Peyer's patch (tissue), 4 donors: ENCODE measurements around the gene USP30. TPM values are rescaled to one million over a fixed set of nuclear protein-coding genes. Genes with fewer than 3 reads are reported as not detected.

Experiments used
- DNase-seq, 3 donors: peaks; one replicate each; pipeline ENCODE4 v3.0.0-alpha.2; 2017 to 2019
- H3K27ac ChIP-seq, 4 donors: fragments of 200-600 bp; sonication (generic); one replicate each; pipeline ENCODE4 v1.5.1; 2016 to 2019
- H3K27me3 ChIP-seq, 2 donors: fragments of 200-600 bp; sonication (generic); one replicate each; pipeline ENCODE4 v1.5.1; 2019
- H3K36me3 ChIP-seq, 3 donors: fragments of 200-600 bp; sonication (generic); one replicate each; pipeline ENCODE4 v1.5.1; 2016 to 2019
- H3K4me1 ChIP-seq, 4 donors: fragments of 200-600 bp; sonication (generic); one replicate each; pipeline ENCODE4 v1.5.1; 2016 to 2019
- H3K4me3 ChIP-seq, 4 donors: fragments of 200-600 bp; sonication (generic); 1 replicate in 3 of 4; 2 replicates in 1 of 4; pipeline ENCODE4 v1.5.1; 2016 to 2019; ENCODE audit warnings: mild to moderate bottlenecking in 1 of 4
- H3K9me3 ChIP-seq, 4 donors: fragments of 200-600 bp; sonication (generic); one replicate each; pipeline ENCODE4 v1.5.1; 2016 to 2019; ENCODE audit warnings: mild to moderate bottlenecking in 1 of 4
- POLR2A ChIP-seq, 2 donors: fragments of 450-650 bp; IDR thresholded peaks; one replicate each; pipeline ENCODE4 v1.5.1; 2017; ENCODE audit warnings: antibody characterized with exemption in 2 of 2, mild to moderate bottlenecking in 2 of 2, moderate library complexity in 2 of 2
- total RNA-seq, 4 donors: library from RNA; depleted of rRNA; stranded (reverse); fragments of >200 nt; gene quantifications; one replicate each; pipeline ENCODE4 v1.1.0, GENCODE V29; 2016
- TF ChIP-seq, protein P1 (sequence below), 6 experiments: fragments of 450-650 bp in 4 of 6; fragments of 200-600 bp in 2 of 6; sonication (generic) in 1 of 6; IDR thresholded peaks; one replicate each; pipeline ENCODE4 v1.5.1; 2017 to 2019; ENCODE audit warnings: antibody characterized with exemption in 6 of 6, mild to moderate bottlenecking in 3 of 6, moderate library complexity in 1 of 6

USP30 gene
- total RNA-seq, 4 donors from 2014 or later, result 7.4 to 45.4 (median 34.5) TPM

DNA sequence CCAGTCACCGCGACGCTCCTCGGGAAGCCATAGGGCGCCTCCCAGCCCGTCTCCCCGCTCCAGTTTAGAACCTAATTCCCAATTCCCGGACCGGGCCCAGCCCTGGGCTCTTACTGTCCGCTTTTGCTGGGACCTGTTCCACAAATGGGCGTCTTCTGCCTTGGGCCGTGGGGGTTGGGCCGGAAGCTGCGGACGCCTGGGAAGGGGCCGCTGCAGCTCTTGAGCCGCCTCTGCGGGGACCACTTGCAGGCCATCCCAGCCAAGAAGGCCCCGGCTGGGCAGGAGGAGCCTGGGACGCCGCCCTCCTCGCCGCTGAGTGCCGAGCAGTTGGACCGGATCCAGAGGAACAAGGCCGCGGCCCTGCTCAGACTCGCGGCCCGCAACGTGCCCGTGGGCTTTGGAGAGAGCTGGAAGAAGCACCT, 45.8 kb downstream of the USP30 start:
- DNase-seq, result no peak
- Histone ChIP-seq H3K4me1 (peaks cover 0 to 21% (median 5%) of the 10 kb centered on the region in 4 donors), H3K36me3 (peaks cover 0 to 13% (median 0%) of the 10 kb centered on the region in 3 donors), H3K4me3 (peak overlapping the region; percentile 69 to 82 (median 75)), H3K27me3 (no peaks in the 10 kb centered on the region), H3K9me3 (no peaks in the 10 kb centered on the region), H3K27ac (peak overlapping the region; percentile 66 to 88 (median 86))
- TF ChIP-seq, protein P1, sequence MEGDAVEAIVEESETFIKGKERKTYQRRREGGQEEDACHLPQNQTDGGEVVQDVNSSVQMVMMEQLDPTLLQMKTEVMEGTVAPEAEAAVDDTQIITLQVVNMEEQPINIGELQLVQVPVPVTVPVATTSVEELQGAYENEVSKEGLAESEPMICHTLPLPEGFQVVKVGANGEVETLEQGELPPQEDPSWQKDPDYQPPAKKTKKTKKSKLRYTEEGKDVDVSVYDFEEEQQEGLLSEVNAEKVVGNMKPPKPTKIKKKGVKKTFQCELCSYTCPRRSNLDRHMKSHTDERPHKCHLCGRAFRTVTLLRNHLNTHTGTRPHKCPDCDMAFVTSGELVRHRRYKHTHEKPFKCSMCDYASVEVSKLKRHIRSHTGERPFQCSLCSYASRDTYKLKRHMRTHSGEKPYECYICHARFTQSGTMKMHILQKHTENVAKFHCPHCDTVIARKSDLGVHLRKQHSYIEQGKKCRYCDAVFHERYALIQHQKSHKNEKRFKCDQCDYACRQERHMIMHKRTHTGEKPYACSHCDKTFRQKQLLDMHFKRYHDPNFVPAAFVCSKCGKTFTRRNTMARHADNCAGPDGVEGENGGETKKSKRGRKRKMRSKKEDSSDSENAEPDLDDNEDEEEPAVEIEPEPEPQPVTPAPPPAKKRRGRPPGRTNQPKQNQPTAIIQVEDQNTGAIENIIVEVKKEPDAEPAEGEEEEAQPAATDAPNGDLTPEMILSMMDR (IDR thresholded peaks at IDR 0.05), result no peak
- peak in 1 of 2 donors; percentile 57 for TF ChIP-seq POLR2A (IDR thresholded peaks at IDR 0.05)

DNA sequence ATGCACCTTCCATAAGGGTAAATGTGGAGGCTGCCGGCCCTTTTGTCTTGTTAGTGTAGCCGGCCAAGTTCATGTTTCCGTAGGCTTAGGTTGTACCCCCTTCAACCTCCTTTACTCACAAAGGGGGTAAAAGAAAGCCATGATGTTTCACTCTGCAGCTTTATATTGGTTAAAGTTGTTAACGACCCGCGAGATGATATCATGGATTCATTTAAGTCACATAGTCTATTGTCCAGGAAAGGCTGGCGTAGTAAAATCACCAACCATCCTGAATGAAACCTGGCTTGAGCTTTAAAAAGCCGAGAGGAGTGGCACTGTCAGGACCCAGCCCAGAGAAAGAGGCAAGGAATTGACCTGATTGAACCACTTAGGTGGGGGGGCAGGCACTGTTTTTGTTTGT, 46.3 kb downstream of the USP30 start:
- TF ChIP-seq, protein P1 (IDR thresholded peaks at IDR 0.05), result no peak
- TF ChIP-seq POLR2A (IDR thresholded peaks at IDR 0.05), result no peak
- H3K27me3 ChIP-seq, result no peaks in the 10 kb centered on the region
- H3K36me3 ChIP-seq, result peaks cover 0 to 17% (median 0%) of the 10 kb centered on the region in 3 donors
- peak overlapping the region; percentile 69 to 82 (median 75) for H3K4me3 ChIP-seq
- peak in 1 of 3 donors; percentile 38 for DNase-seq
- H3K9me3 ChIP-seq, result no peaks in the 10 kb centered on the region
- H3K27ac ChIP-seq, result peak overlapping the region; percentile 66 to 88 (median 86)
- peaks cover 0 to 21% (median 5%) of the 10 kb centered on the region in 4 donors for H3K4me1 ChIP-seq

DNA sequence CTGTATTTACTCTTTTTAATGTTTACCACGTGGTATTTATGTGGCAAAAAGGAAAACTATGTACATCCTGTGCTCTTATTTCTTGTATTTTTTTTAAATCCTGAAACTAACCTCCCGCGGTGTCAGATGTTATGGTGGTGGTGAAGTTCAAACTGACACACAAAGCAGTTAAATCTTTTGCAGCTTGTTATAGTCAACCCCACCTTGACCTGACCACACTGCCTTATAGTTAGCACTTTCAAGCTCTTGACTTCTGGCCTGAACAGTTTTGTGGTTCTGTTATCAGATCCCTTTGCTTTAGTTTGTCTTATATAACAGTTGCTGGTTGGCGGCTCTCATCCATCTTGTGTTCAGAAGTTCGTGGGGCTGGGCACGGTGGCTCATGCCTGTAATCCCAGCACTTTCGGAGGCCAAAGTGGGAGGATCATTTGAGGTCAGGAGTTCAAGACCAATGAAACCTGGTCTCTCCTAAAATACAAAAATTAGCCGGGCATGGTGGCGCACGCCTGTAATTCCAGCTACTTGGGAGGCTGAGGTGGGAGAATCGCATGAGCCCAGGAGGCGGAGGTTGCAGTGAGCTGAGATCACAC, 47.1 kb downstream of the USP30 start:
- no peak for DNase-seq
- Histone ChIP-seq H3K4me3 (peak overlapping the region in 3 of 4 donors; percentile 69 to 82 (median 72)), H3K4me1 (peaks cover 0 to 21% (median 5%) of the 10 kb centered on the region in 4 donors), H3K27me3 (no peaks in the 10 kb centered on the region), H3K9me3 (no peaks in the 10 kb centered on the region), H3K27ac (peak overlapping the region in 3 of 4 donors; percentile 0 to 88 (median 85)), H3K36me3 (peaks cover 0 to 26% (median 0%) of the 10 kb centered on the region in 3 donors)
- no peak for TF ChIP-seq POLR2A (IDR thresholded peaks at IDR 0.05)
- TF ChIP-seq, protein P1 (IDR thresholded peaks at IDR 0.05), result no peak

DNA sequence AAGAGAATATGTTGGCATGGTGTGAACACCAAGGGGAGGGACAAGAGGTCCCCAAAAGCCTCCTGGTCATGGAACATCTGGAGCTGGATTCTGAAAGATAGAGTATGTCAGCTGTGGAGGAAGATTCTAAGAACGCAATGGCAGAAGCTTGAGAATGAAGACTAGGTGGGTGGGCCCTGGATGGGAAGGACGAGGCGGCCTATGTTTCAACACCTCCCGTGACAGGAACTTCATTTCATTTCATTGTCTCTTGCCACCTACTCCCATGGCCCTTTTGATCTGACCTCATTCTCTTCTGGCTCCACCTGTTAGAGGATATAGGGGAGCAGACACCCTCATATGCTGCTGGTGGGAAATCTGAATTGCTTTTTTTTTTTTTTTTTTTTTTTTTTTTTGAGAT, 48.4 kb downstream of the USP30 start:
- Histone ChIP-seq H3K9me3 (no peaks in the 10 kb centered on the region), H3K27me3 (no peaks in the 10 kb centered on the region), H3K36me3 (peaks cover 0 to 38% (median 0%) of the 10 kb centered on the region in 3 donors), H3K27ac (no peak overlapping the region), H3K4me1 (peaks cover 0 to 21% (median 5%) of the 10 kb centered on the region in 4 donors), H3K4me3 (no peak overlapping the region)
- DNase-seq, result no peak
- no peak for TF ChIP-seq POLR2A (IDR thresholded peaks at IDR 0.05)
- TF ChIP-seq, protein P1 (IDR thresholded peaks at IDR 0.05), result no peak

DNA sequence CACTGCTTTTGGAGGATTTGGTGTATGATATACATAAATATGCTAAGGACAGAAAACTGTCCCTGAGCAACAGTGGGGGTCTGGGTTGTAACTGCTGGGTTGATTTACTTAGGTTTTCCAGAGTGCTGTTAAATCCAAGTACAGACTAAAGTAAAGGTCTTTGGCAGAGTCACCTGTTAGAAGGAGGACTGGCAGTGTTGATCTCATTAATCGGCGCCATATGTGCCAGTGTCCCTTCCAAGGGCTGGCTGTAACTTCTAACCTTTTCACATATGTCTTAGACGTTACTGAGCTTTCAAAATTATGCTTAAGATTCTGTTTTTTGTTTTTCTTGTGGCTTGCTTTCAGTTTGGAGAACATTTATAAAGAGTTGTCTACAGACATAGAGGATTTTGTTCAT, 50.1 kb downstream of the USP30 start:
- TF ChIP-seq, protein P1 (IDR thresholded peaks at IDR 0.05), result no peak
- TF ChIP-seq POLR2A (IDR thresholded peaks at IDR 0.05), result no peak
- no peak overlapping the region for H3K27ac ChIP-seq
- no peaks in the 10 kb centered on the region for H3K27me3 ChIP-seq
- H3K4me1 ChIP-seq, result peaks cover 0 to 18% (median 2%) of the 10 kb centered on the region in 4 donors
- H3K9me3 ChIP-seq, result no peaks in the 10 kb centered on the region
- peaks cover 0 to 53% (median 0%) of the 10 kb centered on the region in 3 donors for H3K36me3 ChIP-seq
- no peak for DNase-seq
- no peak overlapping the region for H3K4me3 ChIP-seq
